HEK293 (cell line): ENCODE measurements around the gene CBX2.

Experiments used
- GLI2 ChIP-seq: fragments of 450-650 bp; formaldehyde crosslinking; IDR thresholded peaks from 2 replicates; pipeline ENCODE4; 2017; ENCODE audit warnings: missing biosample characterization, missing genetic modification characterization, low read depth, borderline replicate concordance
- MZF1 ChIP-seq: fragments of 450-650 bp; formaldehyde crosslinking; IDR thresholded peaks from 2 replicates; pipeline ENCODE4 v1.5.1; 2017; ENCODE audit warnings: missing biosample characterization, missing genetic modification characterization, borderline replicate concordance
- PRDM1 ChIP-seq: fragments of 450-650 bp; formaldehyde crosslinking; IDR thresholded peaks from 2 replicates; pipeline ENCODE4; 2016; ENCODE audit warnings: missing biosample characterization, missing genetic modification characterization
- SCRT1 ChIP-seq: fragments of 450-650 bp; formaldehyde crosslinking; IDR thresholded peaks from 2 replicates; pipeline ENCODE4 v1.5.1; 2016; ENCODE audit warnings: missing biosample characterization, missing genetic modification characterization, borderline replicate concordance
- SCRT2 ChIP-seq: fragments of 450-650 bp; formaldehyde crosslinking; IDR thresholded peaks from 2 replicates; pipeline ENCODE4 v1.5.1; 2016; ENCODE audit warnings: missing biosample characterization, missing genetic modification characterization
- ZFHX2 ChIP-seq: fragments of 450-650 bp; formaldehyde crosslinking; conservative IDR thresholded peaks from 2 replicates; pipeline ENCODE4 v1.5.1; 2016; ENCODE audit warnings: missing biosample characterization, missing genetic modification characterization
- ZFP3 ChIP-seq: fragments of 450-650 bp; formaldehyde crosslinking; IDR thresholded peaks from 2 replicates; pipeline ENCODE4 v1.5.1; 2016; ENCODE audit warnings: low read depth, missing biosample characterization, missing genetic modification characterization
- ZNF112 ChIP-seq: fragments of 450-650 bp; formaldehyde crosslinking; IDR thresholded peaks from 2 replicates; pipeline ENCODE4 v1.5.0; 2017; ENCODE audit warnings: missing biosample characterization, missing genetic modification characterization
- ZNF114 ChIP-seq: fragments of 450-650 bp; formaldehyde crosslinking; IDR thresholded peaks from 2 replicates; pipeline ENCODE4 v1.5.0; 2017; ENCODE audit warnings: missing biosample characterization, missing genetic modification characterization
- ZNF157 ChIP-seq: fragments of 450-650 bp; formaldehyde crosslinking; IDR thresholded peaks from 2 replicates; pipeline ENCODE4 v1.5.1; 2016; ENCODE audit warnings: missing biosample characterization, missing genetic modification characterization
- ZNF174 ChIP-seq: fragments of 450-650 bp; formaldehyde crosslinking; IDR thresholded peaks from 2 replicates; pipeline ENCODE4 v1.5.0; 2017; ENCODE audit warnings: missing biosample characterization, mild to moderate bottlenecking, missing genetic modification characterization
- ZNF211 ChIP-seq: fragments of 450-650 bp; formaldehyde crosslinking; IDR thresholded peaks from 2 replicates; pipeline ENCODE4 v1.5.1; 2016; ENCODE audit warnings: low read depth, missing biosample characterization, missing genetic modification characterization
- ZNF292 ChIP-seq: fragments of 450-650 bp; formaldehyde crosslinking; IDR thresholded peaks from 2 replicates; pipeline ENCODE4 v1.5.1; 2016; ENCODE audit warnings: low read depth, missing biosample characterization, missing genetic modification characterization, borderline replicate concordance
- ZNF302 ChIP-seq: fragments of 450-650 bp; formaldehyde crosslinking; IDR thresholded peaks from 2 replicates; pipeline ENCODE4 v1.5.1; 2016; ENCODE audit warnings: missing biosample characterization, missing genetic modification characterization, low read depth
- ZNF335 ChIP-seq: fragments of 450-650 bp; formaldehyde crosslinking; conservative IDR thresholded peaks from 2 replicates; pipeline ENCODE4 v1.5.1; 2016; ENCODE audit warnings: missing biosample characterization, missing genetic modification characterization
- ZNF48 ChIP-seq: fragments of 450-650 bp; formaldehyde crosslinking; IDR thresholded peaks from 2 replicates; pipeline ENCODE4 v1.5.1; 2016; ENCODE audit warnings: missing biosample characterization, missing genetic modification characterization
- ZNF621 ChIP-seq: fragments of 450-650 bp; formaldehyde crosslinking; IDR thresholded peaks from 2 replicates; pipeline ENCODE4 v1.5.1; 2017; ENCODE audit warnings: missing biosample characterization, missing genetic modification characterization
- ZNF677 ChIP-seq: fragments of 450-650 bp; IDR thresholded peaks from 2 replicates; pipeline ENCODE4 v1.5.0; 2018; ENCODE audit warnings: missing biosample characterization, mild to moderate bottlenecking, missing genetic modification characterization, moderate library complexity
- ZNF747 ChIP-seq: fragments of 450-650 bp; formaldehyde crosslinking; IDR thresholded peaks from 2 replicates; pipeline ENCODE4 v1.5.1; 2016; ENCODE audit warnings: missing biosample characterization, missing genetic modification characterization
- ZNF777 ChIP-seq: fragments of 450-650 bp; formaldehyde crosslinking; IDR thresholded peaks from 2 replicates; pipeline ENCODE4 v1.5.1; 2017; ENCODE audit warnings: missing biosample characterization, missing genetic modification characterization, borderline replicate concordance
- TF ChIP-seq, protein P1 (sequence below): fragments of 450-650 bp; formaldehyde crosslinking; IDR thresholded peaks from 2 replicates; pipeline ENCODE4 v1.5.1; 2016; ENCODE audit warnings: missing biosample characterization, missing genetic modification characterization, low read depth
- TF ChIP-seq, protein P2 (sequence below): fragments of 450-650 bp; formaldehyde crosslinking; conservative IDR thresholded peaks from 2 replicates; pipeline ENCODE4 v1.5.1; 2016; ENCODE audit warnings: low read depth, missing biosample characterization, missing genetic modification characterization
- TF ChIP-seq, protein P3 (sequence below): fragments of 450-650 bp; formaldehyde crosslinking; IDR thresholded peaks from 2 replicates; pipeline ENCODE4 v1.5.1; 2016; ENCODE audit warnings: missing biosample characterization, missing genetic modification characterization
- TF ChIP-seq, protein P4 (sequence below): fragments of 450-650 bp; formaldehyde crosslinking; IDR thresholded peaks from 2 replicates; pipeline ENCODE4 v1.5.1; 2017; ENCODE audit warnings: missing biosample characterization, missing genetic modification characterization
- TF ChIP-seq, protein P5 (sequence below): fragments of 450-650 bp; formaldehyde crosslinking; IDR thresholded peaks from 2 replicates; pipeline ENCODE4 v1.5.1; 2016; ENCODE audit warnings: missing biosample characterization, missing genetic modification characterization
- TF ChIP-seq, protein P6 (sequence below): fragments of 450-650 bp; formaldehyde crosslinking; IDR thresholded peaks from 2 replicates; pipeline ENCODE4 v1.5.1; 2016; ENCODE audit warnings: missing biosample characterization, missing genetic modification characterization

CBX2 gene

DNA sequence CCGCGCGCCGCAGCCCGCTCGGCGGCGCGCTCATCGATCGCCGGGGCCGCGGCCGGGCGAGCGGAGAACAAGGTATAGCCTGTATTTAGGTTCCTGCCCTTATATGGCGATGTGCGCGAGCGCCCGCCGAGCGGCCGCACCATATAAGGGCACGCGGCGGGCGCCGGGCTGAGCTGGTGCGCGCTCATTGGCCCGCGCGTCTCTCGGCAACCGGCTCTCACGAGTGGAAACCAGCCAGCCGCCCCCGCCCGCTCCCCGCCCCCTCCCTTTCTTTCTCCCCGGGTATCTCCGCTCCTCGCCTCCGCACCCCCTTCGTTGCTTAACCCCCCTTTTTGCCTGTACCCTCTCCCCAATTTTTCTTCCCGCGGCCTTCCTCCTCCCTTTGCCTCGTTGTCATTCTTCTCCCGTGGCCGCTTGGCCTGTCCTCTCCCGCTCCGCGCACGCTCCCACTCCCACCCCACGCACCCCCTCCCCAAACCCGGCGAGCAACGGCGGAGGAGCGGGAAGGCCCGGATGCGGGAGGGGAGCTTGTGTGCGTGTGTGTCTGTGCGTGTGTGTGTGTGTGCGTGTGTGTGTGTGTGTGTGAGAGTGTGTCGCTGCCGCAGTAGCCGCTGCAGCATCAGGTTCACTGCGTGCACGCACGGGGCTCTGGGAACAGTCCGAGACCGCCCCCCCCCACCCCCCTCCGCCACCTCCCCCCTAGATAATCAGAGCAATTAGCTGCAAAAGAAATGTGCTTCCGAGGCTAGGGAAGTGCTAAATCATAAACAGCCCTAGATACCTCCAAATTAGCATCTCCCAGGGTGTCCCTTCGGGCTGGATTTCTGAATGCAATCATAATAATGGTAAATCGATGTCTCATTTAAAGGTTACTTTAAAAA, 32.4 kb downstream of the CBX2 start (continued):
- TF ChIP-seq ZNF777 (peak; percentile 78; the same call in 1 of the 2 replicates), ZNF114 (tag by site-specific recombination) (no peak), ZNF112 (tag by site-specific recombination) (no peak), ZNF747 (tag by site-specific recombination) (no peak), ZNF335 (peak; percentile 83), ZNF48 (no peak), MZF1 (tag by site-specific recombination) (no peak), ZFHX2 (tag by site-specific recombination) (peak; percentile 96), GLI2 (tag by site-specific recombination) (no peak), ZNF174 (tag by site-specific recombination) (no peak), ZNF302 (tag by site-specific recombination) (no peak), ZNF211 (tag by site-specific recombination) (no peak), ZNF677 (tag by site-specific recombination) (no peak), ZNF621 (tag by site-specific recombination) (no peak), ZNF157 (no peak), ZNF292 (tag by site-specific recombination) (no peak), SCRT2 (peak; percentile 76), ZFP3 (tag by site-specific recombination) (no peak), SCRT1 (tag by site-specific recombination) (peak; percentile 44; the same call in 1 of the 2 replicates), PRDM1 (tag by site-specific recombination) (peak; percentile 58; the same call in 1 of the 2 replicates)
- TF ChIP-seq, protein P1, sequence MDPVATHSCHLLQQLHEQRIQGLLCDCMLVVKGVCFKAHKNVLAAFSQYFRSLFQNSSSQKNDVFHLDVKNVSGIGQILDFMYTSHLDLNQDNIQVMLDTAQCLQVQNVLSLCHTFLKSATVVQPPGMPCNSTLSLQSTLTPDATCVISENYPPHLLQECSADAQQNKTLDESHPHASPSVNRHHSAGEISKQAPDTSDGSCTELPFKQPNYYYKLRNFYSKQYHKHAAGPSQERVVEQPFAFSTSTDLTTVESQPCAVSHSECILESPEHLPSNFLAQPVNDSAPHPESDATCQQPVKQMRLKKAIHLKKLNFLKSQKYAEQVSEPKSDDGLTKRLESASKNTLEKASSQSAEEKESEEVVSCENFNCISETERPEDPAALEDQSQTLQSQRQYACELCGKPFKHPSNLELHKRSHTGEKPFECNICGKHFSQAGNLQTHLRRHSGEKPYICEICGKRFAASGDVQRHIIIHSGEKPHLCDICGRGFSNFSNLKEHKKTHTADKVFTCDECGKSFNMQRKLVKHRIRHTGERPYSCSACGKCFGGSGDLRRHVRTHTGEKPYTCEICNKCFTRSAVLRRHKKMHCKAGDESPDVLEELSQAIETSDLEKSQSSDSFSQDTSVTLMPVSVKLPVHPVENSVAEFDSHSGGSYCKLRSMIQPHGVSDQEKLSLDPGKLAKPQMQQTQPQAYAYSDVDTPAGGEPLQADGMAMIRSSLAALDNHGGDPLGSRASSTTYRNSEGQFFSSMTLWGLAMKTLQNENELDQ (tag by site-specific recombination): no peak
- TF ChIP-seq, protein P2, sequence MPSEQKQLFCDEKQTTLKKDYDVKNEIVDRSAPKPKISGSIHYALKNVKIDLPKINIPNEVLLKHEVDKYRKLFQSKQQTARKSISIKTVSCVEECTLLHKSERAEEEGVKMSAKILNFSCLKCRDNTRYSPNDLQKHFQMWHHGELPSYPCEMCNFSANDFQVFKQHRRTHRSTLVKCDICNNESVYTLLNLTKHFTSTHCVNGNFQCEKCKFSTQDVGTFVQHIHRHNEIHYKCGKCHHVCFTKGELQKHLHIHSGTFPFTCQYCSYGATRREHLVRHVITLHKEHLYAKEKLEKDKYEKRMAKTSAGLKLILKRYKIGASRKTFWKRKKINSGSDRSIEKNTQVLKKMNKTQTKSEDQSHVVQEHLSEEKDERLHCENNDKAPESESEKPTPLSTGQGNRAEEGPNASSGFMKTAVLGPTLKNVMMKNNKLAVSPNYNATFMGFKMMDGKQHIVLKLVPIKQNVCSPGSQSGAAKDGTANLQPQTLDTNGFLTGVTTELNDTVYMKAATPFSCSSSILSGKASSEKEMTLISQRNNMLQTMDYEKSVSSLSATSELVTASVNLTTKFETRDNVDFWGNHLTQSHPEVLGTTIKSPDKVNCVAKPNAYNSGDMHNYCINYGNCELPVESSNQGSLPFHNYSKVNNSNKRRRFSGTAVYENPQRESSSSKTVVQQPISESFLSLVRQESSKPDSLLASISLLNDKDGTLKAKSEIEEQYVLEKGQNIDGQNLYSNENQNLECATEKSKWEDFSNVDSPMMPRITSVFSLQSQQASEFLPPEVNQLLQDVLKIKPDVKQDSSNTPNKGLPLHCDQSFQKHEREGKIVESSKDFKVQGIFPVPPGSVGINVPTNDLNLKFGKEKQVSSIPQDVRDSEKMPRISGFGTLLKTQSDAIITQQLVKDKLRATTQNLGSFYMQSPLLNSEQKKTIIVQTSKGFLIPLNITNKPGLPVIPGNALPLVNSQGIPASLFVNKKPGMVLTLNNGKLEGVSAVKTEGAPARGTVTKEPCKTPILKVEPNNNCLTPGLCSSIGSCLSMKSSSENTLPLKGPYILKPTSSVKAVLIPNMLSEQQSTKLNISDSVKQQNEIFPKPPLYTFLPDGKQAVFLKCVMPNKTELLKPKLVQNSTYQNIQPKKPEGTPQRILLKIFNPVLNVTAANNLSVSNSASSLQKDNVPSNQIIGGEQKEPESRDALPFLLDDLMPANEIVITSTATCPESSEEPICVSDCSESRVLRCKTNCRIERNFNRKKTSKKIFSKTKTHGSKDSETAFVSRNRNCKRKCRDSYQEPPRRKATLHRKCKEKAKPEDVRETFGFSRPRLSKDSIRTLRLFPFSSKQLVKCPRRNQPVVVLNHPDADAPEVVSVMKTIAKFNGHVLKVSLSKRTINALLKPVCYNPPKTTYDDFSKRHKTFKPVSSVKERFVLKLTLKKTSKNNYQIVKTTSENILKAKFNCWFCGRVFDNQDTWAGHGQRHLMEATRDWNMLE (tag by site-specific recombination): no peak
- TF ChIP-seq, protein P3, sequence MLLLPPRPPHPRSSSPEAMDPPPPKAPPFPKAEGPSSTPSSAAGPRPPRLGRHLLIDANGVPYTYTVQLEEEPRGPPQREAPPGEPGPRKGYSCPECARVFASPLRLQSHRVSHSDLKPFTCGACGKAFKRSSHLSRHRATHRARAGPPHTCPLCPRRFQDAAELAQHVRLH (tag by site-specific recombination): no peak
- TF ChIP-seq, protein P4, sequence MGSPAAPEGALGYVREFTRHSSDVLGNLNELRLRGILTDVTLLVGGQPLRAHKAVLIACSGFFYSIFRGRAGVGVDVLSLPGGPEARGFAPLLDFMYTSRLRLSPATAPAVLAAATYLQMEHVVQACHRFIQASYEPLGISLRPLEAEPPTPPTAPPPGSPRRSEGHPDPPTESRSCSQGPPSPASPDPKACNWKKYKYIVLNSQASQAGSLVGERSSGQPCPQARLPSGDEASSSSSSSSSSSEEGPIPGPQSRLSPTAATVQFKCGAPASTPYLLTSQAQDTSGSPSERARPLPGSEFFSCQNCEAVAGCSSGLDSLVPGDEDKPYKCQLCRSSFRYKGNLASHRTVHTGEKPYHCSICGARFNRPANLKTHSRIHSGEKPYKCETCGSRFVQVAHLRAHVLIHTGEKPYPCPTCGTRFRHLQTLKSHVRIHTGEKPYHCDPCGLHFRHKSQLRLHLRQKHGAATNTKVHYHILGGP (tag by site-specific recombination): no peak
- TF ChIP-seq, protein P5, sequence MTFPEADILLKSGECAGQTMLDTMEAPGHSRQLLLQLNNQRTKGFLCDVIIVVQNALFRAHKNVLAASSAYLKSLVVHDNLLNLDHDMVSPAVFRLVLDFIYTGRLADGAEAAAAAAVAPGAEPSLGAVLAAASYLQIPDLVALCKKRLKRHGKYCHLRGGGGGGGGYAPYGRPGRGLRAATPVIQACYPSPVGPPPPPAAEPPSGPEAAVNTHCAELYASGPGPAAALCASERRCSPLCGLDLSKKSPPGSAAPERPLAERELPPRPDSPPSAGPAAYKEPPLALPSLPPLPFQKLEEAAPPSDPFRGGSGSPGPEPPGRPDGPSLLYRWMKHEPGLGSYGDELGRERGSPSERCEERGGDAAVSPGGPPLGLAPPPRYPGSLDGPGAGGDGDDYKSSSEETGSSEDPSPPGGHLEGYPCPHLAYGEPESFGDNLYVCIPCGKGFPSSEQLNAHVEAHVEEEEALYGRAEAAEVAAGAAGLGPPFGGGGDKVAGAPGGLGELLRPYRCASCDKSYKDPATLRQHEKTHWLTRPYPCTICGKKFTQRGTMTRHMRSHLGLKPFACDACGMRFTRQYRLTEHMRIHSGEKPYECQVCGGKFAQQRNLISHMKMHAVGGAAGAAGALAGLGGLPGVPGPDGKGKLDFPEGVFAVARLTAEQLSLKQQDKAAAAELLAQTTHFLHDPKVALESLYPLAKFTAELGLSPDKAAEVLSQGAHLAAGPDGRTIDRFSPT (tag by site-specific recombination): no peak
- TF ChIP-seq, protein P6, sequence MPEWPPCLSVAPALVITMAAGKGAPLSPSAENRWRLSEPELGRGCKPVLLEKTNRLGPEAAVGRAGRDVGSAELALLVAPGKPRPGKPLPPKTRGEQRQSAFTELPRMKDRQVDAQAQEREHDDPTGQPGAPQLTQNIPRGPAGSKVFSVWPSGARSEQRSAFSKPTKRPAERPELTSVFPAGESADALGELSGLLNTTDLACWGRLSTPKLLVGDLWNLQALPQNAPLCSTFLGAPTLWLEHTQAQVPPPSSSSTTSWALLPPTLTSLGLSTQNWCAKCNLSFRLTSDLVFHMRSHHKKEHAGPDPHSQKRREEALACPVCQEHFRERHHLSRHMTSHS (tag by site-specific recombination): no peak
